Muscle of leg (tissue), 11 donors: ENCODE results near the gene GABRB1. TPM values are rescaled to one million over a fixed set of nuclear protein-coding genes. Genes with fewer than 3 reads are reported as not detected.

Experiments used
- DNase-seq: peaks from one replicate; pipeline ENCODE4 v3.0.0; 2013
- H3K27ac ChIP-seq: one replicate; pipeline ENCODE4 v1.5.1; 2013; ENCODE audit warnings: mild to moderate bottlenecking, low read length, control low read depth
- H3K27me3 ChIP-seq: one replicate; pipeline ENCODE4 v1.6.1; 2013; ENCODE audit warnings: low read length; ENCODE audit not compliant: control insufficient read depth, insufficient read depth
- H3K36me3 ChIP-seq: one replicate; pipeline ENCODE4 v1.6.1; 2013; ENCODE audit warnings: low read length; ENCODE audit not compliant: control insufficient read depth, insufficient read depth
- H3K4me1 ChIP-seq: one replicate; pipeline ENCODE4 v1.6.1; 2013; ENCODE audit warnings: low read length; ENCODE audit not compliant: control insufficient read depth, insufficient read depth
- H3K4me3 ChIP-seq: one replicate; pipeline ENCODE4 v1.5.1; 2013; ENCODE audit warnings: low read length, control low read depth
- H3K9me3 ChIP-seq: replicated peaks from 2 replicates; pipeline ENCODE4 v1.6.1; 2013; ENCODE audit warnings: low read depth, low read length; ENCODE audit not compliant: control insufficient read depth
- whole genome bisulfite sequencing: methylation state at CpG from one replicate; pipeline ENCODE4 v1.1.5; 2013; ENCODE audit warnings: missing lambda C conversion rate; ENCODE audit not compliant: insufficient coverage; 5-methylcytosine and 5-hydroxymethylcytosine counted together
- polyA plus RNA-seq, 8 donors: library from polyadenylated mRNA; unstranded; fragments of 120-200 nt; gene quantifications; one replicate each; pipeline versions ENCODE4 v1.2.1 to v1.2.3, GENCODE V29; 2013; ENCODE audit warnings: inconsistent platforms in 1 of 8, low replicate concordance in 1 of 8; ENCODE audit not compliant: insufficient read length in 8 of 8, insufficient read depth in 1 of 8
- total RNA-seq: library from RNA; stranded (reverse); fragments of 120-200 nt; gene quantifications from one replicate; pipeline ENCODE4 v1.2.4, GENCODE V29; 2013

Gene GABRB1
- total and polyA plus RNA-seq, 9 donors, result 0.12 to 0.26 (median 0.14) TPM; not detected in 6

- H3K27me3 ChIP-seq, result no peaks in the 10 kb centered on the region
- no peak overlapping the region for H3K4me3 ChIP-seq
- H3K4me1 ChIP-seq, result no peaks in the 10 kb centered on the region
- no peak overlapping the region for H3K27ac ChIP-seq
- no peaks in the 10 kb centered on the region for H3K9me3 ChIP-seq
- DNase-seq, result no peak
- no peaks in the 10 kb centered on the region for H3K36me3 ChIP-seq
These were observed 20.9 kb upstream of the GABRB1 start for GRCh38 chr4:47010347-47010911.

- H3K4me1 ChIP-seq, result no peaks in the 10 kb centered on the region
- DNase-seq, result no peak
- no peak overlapping the region for H3K27ac ChIP-seq
- no peaks in the 10 kb centered on the region for H3K9me3 ChIP-seq
- no peaks in the 10 kb centered on the region for H3K27me3 ChIP-seq
- H3K36me3 ChIP-seq, result no peaks in the 10 kb centered on the region
- H3K4me3 ChIP-seq, result no peak overlapping the region
- 57% methylated on average over 2 of the region's 2 CpGs for WGBS
These were observed 20.4 kb upstream of the GABRB1 start for GRCh38 chr4:47010912-47011446.

- no peaks in the 10 kb centered on the region for H3K27me3 ChIP-seq
- H3K4me1 ChIP-seq, result no peaks in the 10 kb centered on the region
- no peaks in the 10 kb centered on the region for H3K9me3 ChIP-seq
- H3K4me3 ChIP-seq, result no peak overlapping the region
- H3K27ac ChIP-seq, result no peak overlapping the region
- H3K36me3 ChIP-seq, result no peaks in the 10 kb centered on the region
- DNase-seq, result no peak
These were observed 18.7 kb upstream of the GABRB1 start for GRCh38 chr4:47012676-47013075.

- no peak overlapping the region for H3K27ac ChIP-seq
- no peaks in the 10 kb centered on the region for H3K4me1 ChIP-seq
- no peaks in the 10 kb centered on the region for H3K27me3 ChIP-seq
- no CpG with 5 or more reads among the region's 3 CpGs for WGBS
- no peaks in the 10 kb centered on the region for H3K36me3 ChIP-seq
- no peak for DNase-seq
- no peaks in the 10 kb centered on the region for H3K9me3 ChIP-seq
- no peak overlapping the region for H3K4me3 ChIP-seq
These were observed 18.0 kb upstream of the GABRB1 start for GRCh38 chr4:47013373-47013772.

GRCh38 chr4:47017081-47017480 lies 14.3 kb upstream of the GABRB1 start:
- no peaks in the 10 kb centered on the region for H3K27me3 ChIP-seq
- H3K27ac ChIP-seq, result no peak overlapping the region
- no peak for DNase-seq
- no peaks in the 10 kb centered on the region for H3K4me1 ChIP-seq
- H3K9me3 ChIP-seq, result no peaks in the 10 kb centered on the region
- no CpG with 5 or more reads among the region's 4 CpGs for WGBS
- H3K36me3 ChIP-seq, result no peaks in the 10 kb centered on the region
- no peak overlapping the region for H3K4me3 ChIP-seq

GRCh38 chr4:47017494-47017893 lies 13.9 kb upstream of the GABRB1 start:
- Histone ChIP-seq H3K9me3 (no peaks in the 10 kb centered on the region), H3K4me3 (no peak overlapping the region), H3K27ac (no peak overlapping the region), H3K27me3 (no peaks in the 10 kb centered on the region), H3K36me3 (no peaks in the 10 kb centered on the region), H3K4me1 (no peaks in the 10 kb centered on the region)
- WGBS, result no CpG with 5 or more reads among the region's 1 CpG
- no peak for DNase-seq

- Histone ChIP-seq H3K27me3 (peaks cover 30% of the 10 kb centered on the region), H3K36me3 (no peaks in the 10 kb centered on the region), H3K4me1 (peaks cover 15% of the 10 kb centered on the region), H3K4me3 (peak overlapping the region; percentile 38), H3K27ac (no peak overlapping the region), H3K9me3 (no peaks in the 10 kb centered on the region)
- 0% methylated on average over 1 of the region's 19 CpGs for WGBS
- DNase-seq, result no peak
These were observed 511 bp downstream of the GABRB1 start for GRCh38 chr4:47031751-47032404.

- 1% methylated on average over 43 of the region's 47 CpGs for WGBS
- peaks cover 30% of the 10 kb centered on the region for H3K27me3 ChIP-seq
- peak overlapping the region; percentile 38 for H3K4me3 ChIP-seq
- DNase-seq, result peak; percentile 46
- no peak overlapping the region for H3K27ac ChIP-seq
- peaks cover 15% of the 10 kb centered on the region for H3K4me1 ChIP-seq
- no peaks in the 10 kb centered on the region for H3K36me3 ChIP-seq
- no peaks in the 10 kb centered on the region for H3K9me3 ChIP-seq
These were observed 1.2 kb downstream of the GABRB1 start for GRCh38 chr4:47032405-47033106.

- no peak for DNase-seq
- no CpG with 5 or more reads among the region's 1 CpG for WGBS
- no peak overlapping the region for H3K27ac ChIP-seq
- no peaks in the 10 kb centered on the region for H3K9me3 ChIP-seq
- H3K4me1 ChIP-seq, result no peaks in the 10 kb centered on the region
- H3K4me3 ChIP-seq, result no peak overlapping the region
- H3K27me3 ChIP-seq, result peaks cover 3% of the 10 kb centered on the region
- H3K36me3 ChIP-seq, result no peaks in the 10 kb centered on the region
These were observed 6.9 kb downstream of the GABRB1 start for GRCh38 chr4:47038263-47038662.

GRCh38 chr4:47040828-47041227 lies 9.5 kb downstream of the GABRB1 start:
- peaks cover 3% of the 10 kb centered on the region for H3K27me3 ChIP-seq
- H3K4me1 ChIP-seq, result no peaks in the 10 kb centered on the region
- no peaks in the 10 kb centered on the region for H3K36me3 ChIP-seq
- H3K4me3 ChIP-seq, result no peak overlapping the region
- 95% methylated on average over 2 of the region's 3 CpGs for WGBS
- DNase-seq, result no peak
- H3K27ac ChIP-seq, result no peak overlapping the region
- H3K9me3 ChIP-seq, result no peaks in the 10 kb centered on the region
